Measurements from ENCODE around the gene SKOR2. TPM values are rescaled to one million over a fixed set of nuclear protein-coding genes. Genes with fewer than 3 reads are reported as not detected.

The SKOR2 gene
- total RNA-seq (not detected in 2 replicates), polyA plus RNA-seq (not detected in 2 replicates)

GRCh38 chr18:47251289-47252120 lies at the start of gene SKOR2:
Gene SKOR2 (minus strand): TSS chr18:47251660. CDS start chr18:47249183, 2,477 bp downstream.
- no peaks in the 10 kb centered on the region for H3K4me1 ChIP-seq (ENCODE audit: low read depth)
- no peak within 1 kb of the TSS for H3K4me3 ChIP-seq
- H3K36me3 ChIP-seq = no peaks in the 10 kb centered on the region
- DNase-seq (ENCODE audit: low read depth in 1 of 2, low spot score in 1 of 2) = no peak
- H3K27ac ChIP-seq = no peak within 1 kb of the TSS
- peaks cover 100% of the 10 kb centered on the region for H3K27me3 ChIP-seq
- no peak for TF ChIP-seq CTCF (IDR thresholded peaks at IDR 0.05; ENCODE audit: low read depth, low read length)
- no peaks in the 10 kb centered on the region for H3K9me3 ChIP-seq (ENCODE audit: low read depth)

GRCh38 chr18:47296462-47296861 lies 45.0 kb upstream of the SKOR2 start:
- Histone ChIP-seq H3K27me3 (no peaks in the 10 kb centered on the region), H3K9me3 (ENCODE audit: low read depth) (no peaks in the 10 kb centered on the region), H3K4me1 (ENCODE audit: low read depth) (no peaks in the 10 kb centered on the region), H3K27ac (no peak overlapping the region), H3K4me3 (no peak overlapping the region), H3K36me3 (no peaks in the 10 kb centered on the region)
- no peak for TF ChIP-seq CTCF (IDR thresholded peaks at IDR 0.05; ENCODE audit: low read depth, low read length)
- DNase-seq (ENCODE audit: low read depth in 1 of 2, low spot score in 1 of 2) = no peak

- Histone ChIP-seq H3K4me1 (ENCODE audit: low read depth) (no peaks in the 10 kb centered on the region), H3K4me3 (no peak overlapping the region), H3K36me3 (no peaks in the 10 kb centered on the region), H3K27ac (no peak overlapping the region), H3K27me3 (no peaks in the 10 kb centered on the region), H3K9me3 (ENCODE audit: low read depth) (no peaks in the 10 kb centered on the region)
- TF ChIP-seq CTCF (IDR thresholded peaks at IDR 0.05; ENCODE audit: low read depth, low read length) = no peak
- DNase-seq (ENCODE audit: low read depth in 1 of 2, low spot score in 1 of 2) = no peak
Observed at GRCh38 chr18:47294801-47295200, 43.3 kb upstream of the SKOR2 start.

- no peak for DNase-seq (ENCODE audit: low read depth in 1 of 2, low spot score in 1 of 2)
- Histone ChIP-seq H3K4me1 (ENCODE audit: low read depth) (no peaks in the 10 kb centered on the region), H3K9me3 (ENCODE audit: low read depth) (no peaks in the 10 kb centered on the region), H3K27me3 (no peaks in the 10 kb centered on the region), H3K27ac (no peak overlapping the region), H3K36me3 (no peaks in the 10 kb centered on the region), H3K4me3 (no peak overlapping the region)
- TF ChIP-seq CTCF (IDR thresholded peaks at IDR 0.05; ENCODE audit: low read depth, low read length) = no peak
Observed at GRCh38 chr18:47288741-47289140, 37.3 kb upstream of the SKOR2 start.

GRCh38 chr18:47287911-47288585 lies 36.6 kb upstream of the SKOR2 start:
- no peak overlapping the region for H3K27ac ChIP-seq
- no peaks in the 10 kb centered on the region for H3K9me3 ChIP-seq (ENCODE audit: low read depth)
- no peaks in the 10 kb centered on the region for H3K27me3 ChIP-seq
- no peak for TF ChIP-seq CTCF (IDR thresholded peaks at IDR 0.05; ENCODE audit: low read depth, low read length)
- H3K4me3 ChIP-seq = no peak overlapping the region
- no peak for DNase-seq (ENCODE audit: low read depth in 1 of 2, low spot score in 1 of 2)
- H3K36me3 ChIP-seq = no peaks in the 10 kb centered on the region
- H3K4me1 ChIP-seq (ENCODE audit: low read depth) = no peaks in the 10 kb centered on the region

Measured in cardiac muscle cell (in vitro differentiated cells and primary cell).